Measurements from ENCODE around the gene SLC35F5.
"Not testable (repeated sequence)": the region's sequence is repeated elsewhere in the genome, so short reads cannot be mapped to it uniquely, and the experiment has no call there.

Gene SLC35F5, protein sequence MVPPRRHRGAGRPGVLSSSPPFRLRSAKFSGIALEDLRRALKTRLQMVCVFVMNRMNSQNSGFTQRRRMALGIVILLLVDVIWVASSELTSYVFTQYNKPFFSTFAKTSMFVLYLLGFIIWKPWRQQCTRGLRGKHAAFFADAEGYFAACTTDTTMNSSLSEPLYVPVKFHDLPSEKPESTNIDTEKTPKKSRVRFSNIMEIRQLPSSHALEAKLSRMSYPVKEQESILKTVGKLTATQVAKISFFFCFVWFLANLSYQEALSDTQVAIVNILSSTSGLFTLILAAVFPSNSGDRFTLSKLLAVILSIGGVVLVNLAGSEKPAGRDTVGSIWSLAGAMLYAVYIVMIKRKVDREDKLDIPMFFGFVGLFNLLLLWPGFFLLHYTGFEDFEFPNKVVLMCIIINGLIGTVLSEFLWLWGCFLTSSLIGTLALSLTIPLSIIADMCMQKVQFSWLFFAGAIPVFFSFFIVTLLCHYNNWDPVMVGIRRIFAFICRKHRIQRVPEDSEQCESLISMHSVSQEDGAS

DNA sequence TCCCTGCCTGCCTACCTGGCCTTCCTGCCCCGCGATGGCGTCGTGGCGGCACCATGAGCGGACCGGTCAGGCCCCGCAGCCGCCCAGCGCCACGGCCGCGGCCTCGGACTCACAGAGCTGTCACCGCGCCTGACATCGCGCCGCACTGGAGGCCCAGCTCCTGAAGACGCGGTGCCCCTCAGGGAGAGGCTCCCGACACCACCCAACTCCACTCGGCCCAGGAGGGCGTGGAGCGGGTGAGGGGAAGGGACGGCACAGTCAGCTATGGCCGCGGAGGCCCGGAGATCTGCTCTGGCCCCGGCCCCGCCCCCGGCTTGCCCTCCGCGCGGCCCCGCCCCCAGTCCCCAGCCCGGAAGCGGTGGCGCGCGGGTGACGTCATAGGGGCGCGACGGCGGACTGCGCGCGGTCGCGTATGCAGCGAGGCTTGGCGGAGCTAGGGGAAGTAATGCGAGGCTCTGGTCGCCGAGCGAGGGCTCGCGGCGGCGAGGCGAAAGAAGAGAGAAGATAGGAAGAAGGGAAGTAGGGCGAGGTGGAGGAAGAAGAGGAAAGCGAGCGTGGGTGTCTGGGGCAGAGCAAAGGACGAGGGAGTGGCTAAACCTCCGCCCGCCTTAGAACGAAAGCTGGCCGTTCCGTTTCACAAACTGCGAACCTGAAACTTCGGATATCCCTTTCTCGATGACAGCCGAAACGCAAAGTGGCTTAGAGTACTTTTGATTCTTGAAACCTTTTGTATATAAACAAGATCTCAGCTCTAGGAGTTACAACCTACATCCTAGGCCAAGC is at the start of gene SLC35F5:
SLC35F5 (minus strand) TSS at position 288 of the 783 bp plus-strand sequence; CDS start at position 55, 233 bp downstream.
- peak; percentile 90 for DNase-seq

DNA sequence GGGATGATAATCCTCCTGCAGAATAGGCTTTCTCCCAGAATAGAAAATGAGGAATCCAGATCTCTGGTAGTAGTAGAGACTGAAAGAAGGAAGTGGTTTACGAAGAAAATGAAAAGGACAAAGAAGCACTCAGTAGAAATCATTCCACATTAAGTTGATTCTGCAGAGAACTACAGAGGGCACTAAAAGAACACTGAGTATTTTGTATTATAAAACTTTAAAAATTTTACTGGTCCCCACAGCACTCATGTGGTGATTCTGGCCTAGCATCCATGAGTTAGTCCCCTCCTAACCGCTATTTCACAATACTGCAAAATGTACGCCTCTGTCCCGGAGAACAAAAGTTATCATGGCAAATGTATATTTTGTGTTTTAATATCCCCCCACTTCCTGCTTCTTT is 42.9 kb upstream of the SLC35F5 start:
- no peak for DNase-seq

DNA sequence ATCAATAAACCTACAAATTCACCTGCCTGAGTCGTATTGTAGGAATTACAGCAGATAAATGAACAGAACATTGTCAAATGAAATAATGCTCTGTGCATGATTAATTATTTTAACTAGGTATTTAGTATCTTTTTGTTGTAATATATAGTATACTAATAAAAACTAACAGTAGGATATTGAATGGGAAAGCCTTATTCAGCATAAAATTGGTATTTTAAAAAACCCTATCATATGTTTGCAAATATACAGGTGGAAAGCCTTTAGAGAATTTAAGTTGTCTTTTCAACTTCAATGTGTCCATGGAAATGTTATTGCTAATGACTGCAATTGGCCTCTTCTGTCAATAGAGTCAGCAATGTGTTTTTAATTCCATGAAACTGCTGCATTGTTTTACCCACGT is 40.8 kb upstream of the SLC35F5 start:
- no peak for DNase-seq

DNA sequence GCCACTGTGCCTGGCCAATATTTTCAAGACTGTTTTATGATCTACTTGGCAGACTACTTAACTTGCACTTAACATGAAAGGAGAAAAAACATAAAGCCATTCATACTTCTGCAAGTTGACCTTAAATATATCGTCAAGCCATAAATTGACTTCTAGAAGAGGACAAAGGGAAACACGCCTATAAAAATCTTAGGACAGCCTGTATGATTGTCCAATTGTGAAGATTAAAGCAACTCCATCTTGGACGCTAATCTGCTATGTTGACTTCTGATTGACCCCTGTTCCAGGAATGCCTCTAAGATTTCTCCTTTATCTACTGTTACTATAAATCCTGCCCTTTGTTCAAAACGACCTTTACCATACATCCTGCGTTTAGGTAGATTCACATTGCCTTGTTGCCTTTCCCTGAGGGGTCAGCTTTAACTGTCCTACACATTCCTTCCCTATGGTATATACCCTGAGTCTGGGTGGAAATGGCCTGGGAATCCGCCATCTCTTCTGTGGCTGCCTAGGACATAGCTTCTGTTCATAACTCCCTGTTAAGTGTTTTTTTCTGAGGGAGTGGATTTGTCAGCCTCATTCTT is 40.2 kb upstream of the SLC35F5 start:
- no peak for DNase-seq

DNA sequence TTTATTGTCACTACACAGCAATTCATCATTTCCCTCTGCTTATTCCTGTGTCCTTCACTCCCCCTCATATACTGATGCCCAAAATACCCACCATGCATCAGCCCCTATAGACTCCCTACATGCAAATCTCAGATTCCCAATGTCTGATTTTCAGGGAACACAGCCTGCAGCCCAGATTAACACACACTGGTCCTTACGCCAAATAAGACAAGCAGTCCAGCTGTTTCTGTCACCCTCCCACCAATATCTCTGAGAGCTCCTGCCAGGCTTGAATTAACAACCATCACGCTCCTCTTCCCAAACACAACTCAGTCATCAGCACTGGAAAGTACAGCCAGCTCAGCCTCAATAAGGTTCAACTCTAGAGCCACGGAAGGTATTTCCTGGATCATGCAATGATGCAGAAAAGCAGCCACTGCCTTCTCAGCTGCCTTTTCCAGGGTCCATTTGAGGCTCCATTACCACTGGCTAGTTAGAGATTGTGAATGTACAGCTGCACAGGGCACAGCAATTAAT is 39.0 kb upstream of the SLC35F5 start:
- DNase-seq = no peak

DNA sequence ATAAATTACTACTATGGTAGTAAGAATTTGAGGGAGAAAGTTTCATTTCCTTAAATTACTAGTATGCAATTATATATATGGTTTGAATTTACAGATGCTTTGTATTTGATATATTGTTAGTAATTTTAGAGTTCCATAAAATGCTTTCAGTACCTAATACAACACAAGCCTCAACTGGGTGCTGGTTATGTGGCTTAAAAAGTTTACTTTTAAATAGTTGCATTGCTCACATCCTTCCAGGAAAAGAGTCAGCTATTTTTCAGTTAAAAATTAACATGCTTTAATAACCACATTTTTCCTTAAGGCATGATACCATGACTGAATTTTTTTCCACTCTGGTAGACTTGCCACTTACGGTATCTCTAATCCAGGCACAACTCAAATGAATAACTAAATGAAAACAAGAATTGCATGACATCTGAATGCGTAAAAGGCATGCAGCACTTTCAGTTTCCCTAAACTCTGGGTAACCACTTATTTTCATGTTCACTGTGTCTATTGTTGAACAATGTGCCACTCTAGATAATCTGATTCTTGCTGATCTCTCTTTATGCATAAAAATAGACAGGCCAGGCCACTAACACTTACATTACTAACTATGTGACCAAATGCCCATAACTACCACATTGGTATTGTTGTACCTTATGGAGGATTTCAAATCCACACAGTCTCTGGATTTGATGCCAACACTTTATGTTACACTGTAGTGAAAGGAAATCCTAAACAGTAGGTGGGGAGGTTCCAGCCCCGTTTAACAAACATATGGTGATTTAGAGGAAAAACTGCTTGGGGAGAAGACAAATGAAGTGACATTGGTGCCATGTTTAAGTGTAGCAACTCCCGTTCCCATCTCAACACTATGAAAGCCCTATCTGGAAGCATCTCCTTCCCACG is 35.5 kb upstream of the SLC35F5 start:
- DNase-seq = no peak

DNA sequence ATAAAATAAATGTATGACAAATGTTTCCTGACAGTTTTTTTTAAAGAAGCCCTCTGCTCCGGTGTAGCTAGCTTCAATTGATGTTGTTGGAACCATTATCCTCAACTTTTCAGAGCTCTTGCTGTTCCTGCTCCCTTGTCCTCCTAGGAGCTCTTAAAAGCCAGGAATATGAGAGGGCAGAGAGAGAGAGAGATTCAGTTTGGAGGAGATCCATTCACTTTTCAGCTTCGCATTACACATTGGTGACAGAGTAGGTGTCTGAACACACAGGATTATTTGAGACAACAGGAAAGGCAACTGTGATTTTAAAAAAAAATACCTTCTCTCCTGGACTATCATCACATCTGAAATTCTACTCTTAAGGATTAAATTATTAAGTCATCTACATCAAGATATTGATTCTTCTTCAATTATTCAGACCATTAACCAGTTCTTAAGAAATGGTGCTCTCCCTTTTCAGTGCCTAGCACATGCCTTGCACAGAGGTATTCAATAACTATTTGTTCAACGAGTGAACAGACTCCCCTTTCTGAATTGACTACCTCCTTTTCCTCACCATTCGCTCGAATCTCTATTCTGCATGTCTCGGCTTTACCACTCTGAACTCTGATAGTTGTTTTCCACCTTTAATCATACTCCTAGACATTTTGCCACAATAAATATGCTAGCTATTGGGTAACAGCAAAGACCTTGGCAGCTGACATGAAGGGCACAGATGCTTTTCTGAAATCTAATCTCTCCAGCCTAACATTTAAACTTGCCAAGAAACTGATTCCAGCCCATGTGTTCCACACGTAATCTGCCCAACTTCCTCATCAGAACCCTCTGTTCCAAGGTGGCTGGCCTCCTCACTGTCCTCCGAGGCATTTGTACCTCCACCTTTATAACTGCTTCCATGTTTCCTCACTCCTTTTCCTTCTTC is 28.6 kb upstream of the SLC35F5 start:
- DNase-seq = no peak

DNA sequence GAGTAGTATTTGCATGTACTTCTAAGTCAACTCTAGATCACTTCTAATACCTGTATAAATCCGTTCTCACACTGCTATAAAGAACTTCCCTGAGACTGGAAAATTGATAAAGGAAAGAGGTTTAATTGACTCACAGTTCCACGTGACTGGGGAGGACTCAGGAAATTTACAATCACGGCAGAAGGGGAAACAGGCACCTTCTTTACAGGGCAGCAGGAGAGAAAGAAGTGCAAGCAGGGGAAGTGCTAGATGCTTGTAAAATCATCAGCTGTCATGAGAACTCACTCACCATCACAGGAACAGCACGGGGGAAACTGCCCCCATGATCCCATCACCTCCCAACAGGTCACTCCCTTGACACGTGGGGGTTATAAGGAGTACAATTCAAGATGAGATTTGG is 24.0 kb upstream of the SLC35F5 start:
- DNase-seq = no peak

DNA sequence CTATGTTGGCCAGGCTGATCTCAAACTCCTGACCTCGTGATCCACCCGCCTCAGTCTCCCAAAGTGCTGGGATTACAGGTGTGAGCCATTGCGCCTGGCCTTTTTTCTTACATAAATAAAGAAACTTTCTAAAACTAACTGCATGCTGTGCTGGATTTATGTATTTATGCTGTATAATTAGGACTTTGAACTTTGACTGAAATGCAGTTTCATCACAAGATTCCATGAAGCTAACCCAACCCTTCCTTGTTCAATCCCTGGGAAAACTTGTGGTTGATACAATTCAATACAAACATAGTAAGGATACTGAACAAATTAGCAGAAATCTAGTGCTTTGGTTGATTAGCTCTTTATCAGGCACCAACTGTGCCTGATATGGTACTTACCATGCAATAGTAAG is 20.9 kb upstream of the SLC35F5 start:
- no peak for DNase-seq

DNA sequence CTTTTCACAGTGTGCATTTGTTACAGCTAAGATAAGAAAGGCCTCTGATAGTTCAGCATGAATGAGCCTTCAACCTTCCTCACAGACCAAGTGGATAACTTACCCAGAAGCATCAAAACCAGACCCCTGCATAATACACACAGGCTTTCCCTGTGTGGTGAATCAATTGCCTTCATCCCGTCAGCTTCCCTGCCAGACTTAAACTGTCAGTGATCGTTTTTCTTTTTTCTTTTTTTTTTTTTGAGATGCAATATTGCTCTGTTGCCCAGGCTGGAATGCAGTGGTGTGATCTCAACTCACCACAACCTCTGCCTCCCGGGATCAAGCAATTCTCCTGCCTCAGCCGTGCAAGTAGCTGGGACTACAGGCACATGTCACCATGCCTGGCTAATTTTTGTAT is 20.5 kb upstream of the SLC35F5 start:
- no peak for DNase-seq

DNA sequence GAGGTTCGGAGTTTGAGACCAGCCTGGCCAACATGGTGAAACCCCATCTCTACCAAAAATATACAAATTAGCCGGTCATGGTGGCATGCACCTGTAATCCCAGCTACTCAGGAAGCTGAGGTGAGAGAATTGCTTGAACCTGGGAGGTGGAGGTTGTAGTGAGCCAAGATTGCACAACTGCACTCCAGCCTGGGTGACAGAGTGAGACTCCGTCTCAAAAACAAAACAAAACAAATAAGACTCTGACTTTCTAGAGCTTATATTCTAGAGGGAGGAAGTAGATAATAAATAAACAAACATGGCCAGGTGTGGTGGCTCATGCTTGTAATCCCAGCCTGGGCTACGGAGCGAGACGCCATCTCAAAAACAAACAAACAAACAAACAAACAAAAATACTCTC is 18.2 kb upstream of the SLC35F5 start:
- not testable (repeated sequence) for DNase-seq

DNA sequence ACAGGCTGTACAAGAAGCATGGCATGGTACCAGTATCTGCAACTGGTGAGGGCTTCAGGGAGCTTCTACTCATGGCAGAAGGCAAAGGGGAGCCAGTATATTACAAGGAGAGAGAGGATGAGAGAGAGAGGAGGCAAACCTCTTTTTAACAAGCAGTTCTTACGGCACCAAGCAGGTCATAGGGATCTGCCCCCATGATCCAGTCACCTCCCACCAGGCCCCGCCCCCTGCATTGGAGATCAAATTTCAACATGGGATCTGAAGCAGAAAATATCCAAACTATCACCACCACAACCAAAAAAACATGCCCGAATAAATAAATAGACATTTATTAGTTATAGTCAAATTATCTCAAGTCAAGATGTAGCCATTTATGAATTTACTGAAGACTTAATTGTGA is 14.5 kb upstream of the SLC35F5 start:
- DNase-seq = no peak

DNA sequence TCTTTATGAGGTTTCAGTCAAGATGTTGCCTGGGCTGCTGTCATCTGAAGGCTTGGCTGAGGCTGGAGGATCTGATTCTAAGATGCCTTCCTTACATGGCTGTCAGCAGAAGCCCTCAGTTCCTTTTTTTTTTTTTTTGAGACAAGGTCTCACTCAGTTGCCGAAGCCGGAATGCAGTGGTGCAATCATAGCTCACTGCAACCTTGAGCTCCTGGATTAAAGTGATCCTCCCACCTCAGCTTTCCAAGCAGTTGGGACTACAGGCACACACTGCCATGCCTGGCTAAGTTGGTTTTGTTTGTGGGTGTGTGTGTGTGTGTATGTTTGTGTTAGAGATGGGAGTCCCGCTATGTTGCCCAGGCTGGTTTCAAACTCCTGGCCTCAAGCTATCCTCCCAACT is 13.1 kb upstream of the SLC35F5 start:
- DNase-seq = no peak

DNA sequence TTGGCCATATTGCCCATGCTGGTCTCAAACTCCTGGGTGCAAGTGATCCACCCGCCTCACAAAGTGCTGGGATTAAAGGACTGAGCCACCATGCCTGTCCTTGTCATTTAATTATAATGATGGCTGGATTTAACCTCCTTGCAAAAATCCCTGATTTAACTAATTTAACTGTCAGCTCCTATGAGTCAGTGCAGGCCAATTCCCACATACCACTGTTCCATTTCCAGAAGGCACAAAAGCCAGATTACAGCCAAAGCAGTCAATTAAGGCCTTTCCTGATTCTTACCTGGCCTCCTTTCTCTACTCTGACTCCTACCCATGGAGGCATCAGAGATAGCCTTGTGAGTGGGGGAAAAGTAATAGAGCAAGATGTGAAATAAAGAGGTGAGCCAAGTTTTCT is 12.3 kb upstream of the SLC35F5 start:
- no peak for DNase-seq

DNA sequence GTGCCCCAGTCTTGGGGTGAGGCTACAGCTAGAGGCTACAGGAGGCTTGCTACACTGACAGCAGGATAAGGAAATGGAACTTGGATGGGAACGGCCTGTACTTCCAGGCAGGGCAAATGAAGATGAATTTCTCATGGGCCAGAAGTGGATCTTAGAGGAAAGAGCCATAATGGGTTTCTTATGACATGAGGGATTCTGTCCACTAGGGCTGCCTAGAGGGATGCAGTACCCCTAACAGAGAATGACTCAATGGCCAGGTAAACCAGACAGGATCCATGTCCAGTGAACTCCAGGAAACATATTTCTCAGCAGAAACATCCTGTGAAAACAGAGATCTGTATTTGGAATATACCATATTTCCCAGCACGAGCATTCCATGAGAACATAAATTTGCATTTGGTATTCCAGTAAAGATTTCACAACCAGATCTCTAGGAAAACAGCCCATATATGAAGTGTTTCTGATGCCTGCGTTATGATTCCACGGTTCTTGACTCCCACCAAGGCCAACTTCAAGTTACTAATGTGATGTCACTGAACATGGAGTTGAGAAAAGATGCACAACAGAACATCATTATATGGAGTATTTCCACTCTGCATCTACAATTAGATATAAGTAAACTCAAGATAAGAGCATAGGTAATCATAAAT is 11.5 kb upstream of the SLC35F5 start:
- DNase-seq = no peak

DNA sequence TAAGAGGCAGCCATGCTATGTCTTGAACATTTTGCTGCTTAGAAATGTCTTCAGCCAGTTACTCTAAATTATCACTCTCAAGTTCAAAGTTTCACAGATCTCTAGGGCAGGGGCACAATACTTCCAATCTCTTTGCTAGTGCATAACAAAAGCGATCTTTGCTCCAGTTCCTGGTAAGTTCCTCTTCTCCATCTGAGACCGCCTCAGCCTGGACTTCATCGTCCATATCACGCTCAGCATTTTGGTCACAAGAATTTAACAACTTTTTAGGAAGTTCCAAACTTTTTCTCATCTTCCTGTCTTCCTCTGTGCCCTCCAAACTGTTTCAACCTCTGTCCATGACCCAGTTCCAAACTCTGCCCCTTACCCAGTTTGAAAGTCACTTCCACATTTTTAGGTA is 8.8 kb upstream of the SLC35F5 start:
- DNase-seq = no peak

DNA sequence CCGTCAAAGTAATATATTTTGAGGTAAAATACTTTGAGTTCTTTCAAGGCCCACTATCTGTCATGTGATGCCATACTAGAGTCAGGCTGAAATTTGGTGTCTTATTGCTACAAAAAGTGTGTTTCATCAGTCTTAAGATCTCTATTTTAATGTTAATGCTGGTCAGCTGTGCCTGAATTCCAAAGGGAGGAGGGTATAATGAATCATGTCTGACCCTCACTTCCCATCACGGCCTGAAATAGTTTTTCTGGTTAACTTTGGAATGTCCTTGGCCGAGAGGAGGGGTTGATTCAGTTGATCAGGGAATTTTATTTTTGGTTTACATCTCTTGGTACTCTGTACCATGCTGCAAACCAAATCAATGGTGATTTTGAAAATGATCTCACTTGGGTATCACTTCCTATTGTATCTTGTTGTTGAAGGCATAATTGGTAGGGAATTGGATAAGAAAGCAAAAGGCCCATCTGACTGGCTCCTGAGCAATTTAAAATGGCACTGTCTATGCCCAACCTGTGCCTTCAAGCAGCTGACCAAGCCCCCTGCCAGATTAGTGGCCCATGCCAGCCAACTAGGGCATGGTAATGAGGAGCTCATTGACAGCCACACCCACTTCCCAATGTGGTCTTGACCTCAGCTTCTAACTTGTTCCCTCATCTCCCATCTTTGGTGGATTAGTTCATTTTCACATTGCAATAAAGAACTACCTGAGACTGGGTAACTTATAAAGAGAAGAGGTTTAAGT is 6.1 kb upstream of the SLC35F5 start:
- DNase-seq = no peak

DNA sequence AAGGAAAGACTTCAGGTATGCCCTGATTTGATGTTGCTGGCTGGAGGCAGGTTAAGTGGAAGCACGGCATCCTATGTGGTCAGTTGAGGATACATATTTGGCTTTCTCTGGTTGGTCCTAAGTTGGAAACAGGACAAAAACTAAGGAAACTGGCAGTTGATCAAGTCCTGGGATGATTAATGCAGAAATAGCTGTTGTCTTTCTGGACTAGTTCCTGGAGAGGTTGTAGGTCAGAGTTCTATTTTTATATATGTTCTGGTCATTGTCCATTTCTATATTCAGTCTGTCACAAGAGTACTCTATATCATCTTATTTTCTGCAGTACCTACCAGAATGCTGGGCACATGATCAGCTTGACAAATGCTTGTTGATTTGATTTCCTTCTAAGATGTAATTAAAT is 4.0 kb upstream of the SLC35F5 start:
- no peak for DNase-seq

DNA sequence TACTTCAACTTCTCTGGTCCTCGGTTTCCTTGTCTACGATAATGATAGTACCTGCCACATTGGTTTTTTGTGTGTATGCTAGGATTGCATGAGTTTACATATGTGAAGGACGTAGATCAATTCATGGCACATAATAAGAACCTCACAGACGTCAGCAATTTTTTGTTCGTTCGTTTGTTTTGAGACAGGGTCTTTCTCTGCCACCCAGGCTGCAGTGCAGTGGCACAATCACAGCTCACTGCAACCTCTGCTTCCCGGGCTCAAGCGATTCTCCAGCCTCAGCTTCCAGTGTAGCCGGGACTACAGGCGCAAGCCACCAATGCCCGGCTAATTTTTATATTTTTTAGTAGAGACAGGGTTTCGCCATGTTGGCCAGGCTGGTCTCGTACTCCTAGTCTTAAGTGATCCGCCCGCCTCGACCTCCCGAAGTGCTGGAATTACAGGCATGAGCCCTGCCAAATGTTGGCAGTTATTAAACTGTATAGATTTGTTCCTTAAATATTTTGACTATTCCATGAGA is 756 bp upstream of the SLC35F5 start:
- no peak for DNase-seq
